Measurements from ENCODE around the gene LUC7L2.
"Not testable (repeated sequence)": the region's sequence is repeated elsewhere in the genome, so short reads cannot be mapped to it uniquely, and the experiment has no call there.

LUC7L2 gene

GRCh38 chr7:139357729-139358506 is 1.8 kb upstream of the LUC7L2 start:
- not testable (repeated sequence) for FAIRE-seq

GRCh38 chr7:139358541-139359365 is 941 bp upstream of the LUC7L2 start:
- FAIRE-seq, result no peak

DNA sequence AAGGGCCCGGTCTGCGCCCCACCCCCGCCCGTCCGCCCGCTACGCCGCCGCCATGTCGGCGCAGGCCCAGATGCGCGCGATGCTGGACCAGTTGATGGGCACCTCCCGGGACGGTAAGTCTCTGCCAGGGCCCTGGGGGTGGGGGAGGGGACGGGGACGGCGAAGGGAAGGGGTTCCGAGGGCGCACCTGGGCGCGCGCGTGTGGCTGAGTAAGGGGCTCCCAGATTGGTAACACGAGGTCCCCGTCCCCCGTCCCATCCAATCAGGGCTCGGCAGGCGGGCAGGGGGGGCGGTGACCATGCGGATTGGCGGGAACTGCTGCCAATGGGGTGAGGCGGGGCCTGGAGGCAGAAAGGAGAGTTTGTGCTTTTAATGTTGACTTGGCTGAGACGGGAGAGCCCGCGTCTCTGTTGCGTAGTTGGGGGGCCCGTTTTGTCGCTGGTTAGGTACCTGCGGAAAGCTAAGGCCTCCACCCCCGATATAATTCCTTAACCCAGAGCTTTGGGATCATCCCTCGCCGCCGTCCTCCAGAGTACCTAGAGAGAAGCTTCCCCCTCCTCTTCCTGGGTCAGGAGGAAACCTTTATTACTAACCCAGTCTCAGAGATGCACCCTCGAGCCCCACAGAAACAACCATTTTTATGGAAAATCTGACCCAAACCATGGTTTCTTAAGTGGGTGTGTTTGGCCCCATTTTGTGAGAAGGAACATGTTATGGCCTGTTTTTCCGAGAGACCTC is 685 bp downstream of the LUC7L2 start:
- FAIRE-seq, result no peak

DNA sequence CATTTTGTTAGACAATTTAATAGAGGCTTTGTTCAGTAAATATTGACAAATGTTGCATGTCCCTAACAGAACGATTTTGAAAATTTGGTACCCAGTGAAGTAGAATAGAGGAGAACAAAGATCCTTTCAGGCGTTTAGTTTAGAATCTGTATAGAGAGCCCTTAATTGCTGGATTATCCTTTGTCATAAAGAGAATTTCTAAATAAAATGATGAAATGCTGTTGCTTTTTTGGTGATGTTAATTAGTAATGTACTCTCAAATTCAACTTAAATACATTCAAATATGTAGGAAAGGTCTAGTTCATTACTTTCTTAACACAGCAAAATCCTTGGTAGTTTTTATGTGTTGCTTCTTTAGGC is 1.2 kb downstream of the LUC7L2 start:
- no peak for FAIRE-seq

GRCh38 chr7:139361523-139361922 is 1.8 kb downstream of the LUC7L2 start:
- no peak for FAIRE-seq

DNA sequence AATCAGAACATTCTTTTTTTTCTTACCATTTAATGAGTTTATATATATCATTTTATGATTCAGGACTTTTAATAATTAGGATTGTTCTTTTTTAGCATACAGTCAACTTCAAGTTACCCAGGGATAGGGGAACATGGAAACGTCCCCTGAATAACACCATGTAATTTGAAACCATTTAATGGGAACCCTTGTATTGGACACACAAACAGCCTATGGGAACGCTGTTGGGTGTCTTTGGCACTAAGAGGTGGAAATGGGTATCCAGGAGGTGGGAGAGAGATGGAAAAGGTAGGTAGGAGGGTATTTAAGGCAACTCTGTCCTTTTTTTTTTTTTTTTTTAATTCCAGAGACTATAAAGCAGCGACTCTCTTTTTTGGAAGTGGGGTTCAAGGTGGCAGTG is 2.6 kb downstream of the LUC7L2 start:
- FAIRE-seq, result no peak

GRCh38 chr7:139362981-139363380 is 3.3 kb downstream of the LUC7L2 start:
- FAIRE-seq, result no peak

DNA sequence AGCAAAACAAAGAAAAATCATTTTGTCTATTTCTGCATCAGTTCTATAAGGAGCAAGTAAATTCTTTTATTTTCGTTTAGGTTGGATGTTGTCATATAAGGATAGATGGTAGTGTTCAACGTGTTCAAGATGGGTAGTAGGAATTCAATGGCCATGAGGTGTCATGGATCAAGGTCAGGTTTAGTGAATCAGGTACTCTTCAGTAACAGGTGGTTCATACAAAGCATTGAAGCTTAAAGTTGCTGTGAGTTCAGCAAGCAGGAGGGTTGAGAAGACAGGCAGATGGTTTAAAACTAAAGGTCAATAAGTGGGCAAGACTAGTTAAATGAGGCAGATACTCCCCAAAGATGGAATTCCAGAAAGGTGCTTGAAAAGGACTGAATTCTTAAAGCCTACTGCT is 5.6 kb downstream of the LUC7L2 start:
- no peak for FAIRE-seq

DNA sequence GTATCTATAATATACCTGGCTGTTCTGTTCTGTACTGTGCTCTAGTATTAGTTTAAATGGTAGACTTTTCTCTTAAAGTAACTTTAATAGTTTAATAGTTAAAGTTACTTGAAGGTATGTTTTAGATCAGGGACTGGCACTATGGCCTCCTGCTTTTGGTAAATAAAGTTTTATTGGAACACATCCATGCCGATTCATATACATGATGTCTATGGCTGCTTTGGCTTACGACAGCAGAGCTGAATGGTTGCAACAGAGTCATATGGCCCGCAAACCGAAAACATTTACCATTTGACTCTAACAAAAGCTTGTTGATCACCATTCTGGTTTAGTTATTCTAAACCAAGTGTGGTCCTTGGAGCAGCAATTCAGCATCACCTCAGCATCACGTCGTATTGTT is 6.7 kb downstream of the LUC7L2 start:
- no peak for FAIRE-seq

DNA sequence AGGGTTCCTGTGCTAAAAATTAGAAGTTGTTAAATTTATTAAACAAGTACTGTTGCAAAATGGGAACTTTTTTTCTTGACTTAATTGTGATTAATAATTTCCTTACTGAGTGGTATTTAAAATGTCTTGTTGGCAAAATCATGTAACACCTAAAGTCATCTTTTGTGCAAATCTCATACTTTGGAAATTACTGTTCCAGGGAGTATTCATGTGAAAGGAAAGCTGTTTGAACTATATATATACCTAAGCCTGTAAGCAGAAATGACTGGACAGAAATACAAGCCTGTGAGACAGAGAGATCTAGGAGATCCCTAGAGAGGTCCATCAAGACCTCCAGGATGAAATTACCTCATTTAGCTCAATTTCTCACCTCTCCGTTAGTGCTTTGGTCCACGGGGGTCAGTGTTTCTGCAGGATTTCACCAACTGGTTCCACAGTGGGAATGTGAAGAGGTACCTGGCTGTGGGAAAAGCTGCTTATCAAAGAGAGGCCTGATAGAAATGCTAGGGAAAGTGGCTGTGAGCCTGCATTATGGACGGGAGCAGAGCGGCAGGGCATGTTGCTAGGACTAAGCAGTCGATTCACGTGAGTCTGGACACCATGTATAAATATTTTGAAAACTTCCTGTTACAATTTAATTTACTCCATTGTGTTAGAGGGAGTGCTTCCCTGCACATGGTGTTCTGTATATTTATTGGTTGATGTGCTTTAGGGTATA is 7.9 kb downstream of the LUC7L2 start:
- no peak for FAIRE-seq

GRCh38 chr7:139370301-139370942 is 10.7 kb downstream of the LUC7L2 start:
- FAIRE-seq, result no peak

DNA sequence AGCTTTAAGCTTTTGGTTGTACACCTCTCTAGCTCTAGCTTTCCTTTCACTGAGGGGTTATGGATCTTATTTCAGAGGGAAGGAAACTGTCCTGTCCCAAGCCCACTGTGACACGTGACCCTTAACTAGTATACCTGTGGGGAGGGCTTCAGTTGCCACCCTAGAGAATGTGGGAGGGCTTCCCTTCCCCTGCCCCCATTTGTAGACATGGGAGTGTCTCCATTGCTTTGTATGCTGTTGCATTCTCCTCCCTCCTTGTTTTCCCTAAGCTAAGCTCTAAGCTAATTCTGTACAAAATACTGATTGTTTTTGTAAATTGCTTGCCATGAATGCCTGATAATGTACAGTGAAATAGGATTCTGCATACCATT is 11.2 kb downstream of the LUC7L2 start:
- FAIRE-seq, result no peak

DNA sequence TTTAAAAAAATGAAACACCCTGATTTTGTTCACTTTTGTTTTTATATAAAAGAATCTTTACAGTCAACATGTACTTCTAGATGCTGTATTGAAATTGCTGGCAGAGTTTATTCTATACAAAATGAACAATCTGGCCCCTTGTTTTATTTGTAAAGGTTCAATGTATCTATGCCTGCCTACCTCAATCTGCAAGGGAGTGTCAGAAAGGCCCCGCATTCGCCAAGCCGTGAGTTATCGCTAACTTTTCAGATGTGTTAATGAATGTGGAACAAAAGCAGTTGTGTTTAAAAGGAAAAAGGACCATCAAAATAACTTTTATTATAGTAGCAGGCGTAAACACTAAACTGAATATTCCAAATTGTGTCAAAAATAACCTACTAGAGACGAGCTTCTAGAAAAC is 14.6 kb downstream of the LUC7L2 start:
- no peak for FAIRE-seq

- no peak for FAIRE-seq
Measured at GRCh38 chr7:139382439-139382838, 22.7 kb downstream of the LUC7L2 start.

DNA sequence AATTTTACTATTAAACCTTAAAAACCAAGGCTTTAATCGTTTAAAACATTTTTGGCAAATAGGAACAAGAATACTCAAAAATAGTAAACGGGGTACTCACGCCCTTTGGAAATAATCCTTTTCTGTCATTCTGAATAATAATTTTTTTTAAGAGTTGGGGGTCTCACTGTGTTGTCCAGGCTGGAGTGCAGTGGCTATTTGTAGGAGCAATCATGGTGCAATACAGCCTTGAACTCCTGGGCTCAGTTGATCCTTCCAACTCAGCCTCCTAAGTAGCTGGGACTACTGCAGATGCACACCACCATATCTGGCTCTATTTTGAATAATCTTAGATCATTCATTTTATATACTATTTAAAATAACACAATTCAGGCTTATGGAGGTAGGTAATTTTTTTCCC is 24.9 kb downstream of the LUC7L2 start:
- no peak for FAIRE-seq

GRCh38 chr7:139387594-139387993 is 27.9 kb downstream of the LUC7L2 start:
- no peak for FAIRE-seq

DNA sequence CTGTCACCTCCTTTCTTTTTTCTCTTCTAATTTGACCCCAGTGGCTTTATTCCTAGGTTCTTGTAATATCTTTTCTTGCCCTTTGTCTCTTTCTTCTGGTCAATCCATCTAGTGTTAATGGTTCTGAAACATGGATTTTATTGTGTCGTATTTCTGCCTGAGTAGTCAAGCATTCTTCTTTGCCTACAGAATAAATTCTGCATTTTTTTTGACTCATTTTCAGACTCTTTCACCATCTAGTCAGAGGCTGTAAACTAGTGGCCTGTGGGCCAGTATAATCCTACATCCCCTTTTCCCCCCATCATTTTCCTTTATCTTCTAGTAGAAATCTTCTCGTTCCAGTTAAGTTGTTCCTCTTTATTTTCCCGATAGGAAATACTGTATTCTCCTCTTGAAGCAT is 29.4 kb downstream of the LUC7L2 start:
- no peak for FAIRE-seq

GRCh38 chr7:139389774-139390173 is 30.1 kb downstream of the LUC7L2 start:
- no peak for FAIRE-seq

- no peak for FAIRE-seq
Measured at GRCh38 chr7:139393621-139394211, 34.0 kb downstream of the LUC7L2 start.

GRCh38 chr7:139394540-139394939 is 34.8 kb downstream of the LUC7L2 start:
- FAIRE-seq, result no peak

GRCh38 chr7:139396323-139396951 is 36.7 kb downstream of the LUC7L2 start:
- FAIRE-seq, result no peak

GRCh38 chr7:139397192-139397591 is 37.5 kb downstream of the LUC7L2 start:
- FAIRE-seq, result no peak

Data from colon (tissue), 2 donors.